SHP77 treated with DMSO at 0.1 percent for 48 hours (cell line): ENCODE results near the gene LSM6.

Experiments used
- DNase-seq: peaks from one replicate; lab custom pipeline; 2025; lab: John Stamatoyannopoulos, UW

The LSM6 gene

GRCh38 chr4:146186041-146186440 lies 10.5 kb downstream of the LSM6 start:
- DNase-seq: no peak

- DNase-seq: no peak
Observed at GRCh38 chr4:146186596-146186995, 11.1 kb downstream of the LSM6 start.

GRCh38 chr4:146190456-146190855 lies 14.9 kb downstream of the LSM6 start:
- no peak for DNase-seq

- DNase-seq: no peak
Observed at GRCh38 chr4:146191766-146192458, 16.4 kb downstream of the LSM6 start.

GRCh38 chr4:146193628-146194027 lies 18.1 kb downstream of the LSM6 start:
- DNase-seq: no peak

- no peak for DNase-seq
Observed at GRCh38 chr4:146194212-146194611, 18.7 kb downstream of the LSM6 start.

- no peak for DNase-seq
Observed at GRCh38 chr4:146202665-146203064, 27.1 kb downstream of the LSM6 start.

- DNase-seq: no peak
Observed at GRCh38 chr4:146207410-146207809, 31.9 kb downstream of the LSM6 start.

- DNase-seq: no peak
Observed at GRCh38 chr4:146210890-146211289, 35.4 kb downstream of the LSM6 start.

- DNase-seq: no peak
Observed at GRCh38 chr4:146211440-146211839, 35.9 kb downstream of the LSM6 start.

- DNase-seq: no peak
Observed at GRCh38 chr4:146212781-146213180, 37.3 kb downstream of the LSM6 start.

GRCh38 chr4:146214238-146214637 lies 38.7 kb downstream of the LSM6 start, which contains the start of gene REELD1:
Gene REELD1 (plus strand): TSS chr4:146214538. CDS start chr4:146216953, 2,415 bp downstream.
- no peak for DNase-seq

GRCh38 chr4:146222313-146222712 lies 46.8 kb downstream of the LSM6 start:
- DNase-seq: no peak

- no peak for DNase-seq
Observed at GRCh38 chr4:146224326-146224966, 48.9 kb downstream of the LSM6 start.

- no peak for DNase-seq
Observed at GRCh38 chr4:146229406-146229805, 53.9 kb downstream of the LSM6 start.

- DNase-seq: no peak
Observed at GRCh38 chr4:146232131-146232722, 56.7 kb downstream of the LSM6 start.

GRCh38 chr4:146235654-146236177 lies 60.2 kb downstream of the LSM6 start:
- no peak for DNase-seq

GRCh38 chr4:146236216-146236615 lies 60.7 kb downstream of the LSM6 start:
- no peak for DNase-seq

GRCh38 chr4:146237092-146237491 lies 61.6 kb downstream of the LSM6 start:
- DNase-seq: no peak

- no peak for DNase-seq
Observed at GRCh38 chr4:146238107-146238506, 62.6 kb downstream of the LSM6 start.
